Astrocyte (in vitro differentiated cells and primary cell): ENCODE data around the gene VSTM4.

ENCODE experiments used
- EZH2 ChIP-seq: IDR thresholded peaks from 2 replicates; pipeline ENCODE4 v1.6.1; 2012; ENCODE audit warnings: mild to moderate bottlenecking, low read length, inconsistent platforms; ENCODE audit not compliant: insufficient read depth
- TF ChIP-seq, protein P1 (sequence below): IDR thresholded peaks from 2 replicates; pipeline ENCODE4 v1.5.1; 2011; ENCODE audit warnings: low read depth, mild to moderate bottlenecking, inconsistent platforms, low read length, moderate library complexity; ENCODE audit not compliant: insufficient read depth

DNA sequence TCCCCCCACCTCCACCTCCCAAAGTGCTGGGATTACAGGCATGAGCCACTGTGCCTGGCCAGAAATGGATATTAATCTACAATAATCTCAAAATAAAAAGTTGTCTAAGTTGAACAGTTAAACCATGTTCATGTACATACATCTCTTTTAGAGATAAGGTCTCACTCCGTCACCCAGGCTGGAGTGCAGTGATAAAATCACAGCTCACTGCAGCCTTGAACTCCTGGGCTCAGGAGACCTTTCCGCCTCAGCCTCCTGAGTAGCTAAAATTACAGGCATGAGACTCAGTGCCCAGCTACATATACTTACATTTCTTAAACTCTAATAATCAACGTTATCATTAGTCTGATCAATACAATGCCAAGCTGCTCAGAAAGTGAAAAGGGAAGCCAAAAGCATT, 36.2 kb downstream of the VSTM4 start:
- TF ChIP-seq, protein P1, sequence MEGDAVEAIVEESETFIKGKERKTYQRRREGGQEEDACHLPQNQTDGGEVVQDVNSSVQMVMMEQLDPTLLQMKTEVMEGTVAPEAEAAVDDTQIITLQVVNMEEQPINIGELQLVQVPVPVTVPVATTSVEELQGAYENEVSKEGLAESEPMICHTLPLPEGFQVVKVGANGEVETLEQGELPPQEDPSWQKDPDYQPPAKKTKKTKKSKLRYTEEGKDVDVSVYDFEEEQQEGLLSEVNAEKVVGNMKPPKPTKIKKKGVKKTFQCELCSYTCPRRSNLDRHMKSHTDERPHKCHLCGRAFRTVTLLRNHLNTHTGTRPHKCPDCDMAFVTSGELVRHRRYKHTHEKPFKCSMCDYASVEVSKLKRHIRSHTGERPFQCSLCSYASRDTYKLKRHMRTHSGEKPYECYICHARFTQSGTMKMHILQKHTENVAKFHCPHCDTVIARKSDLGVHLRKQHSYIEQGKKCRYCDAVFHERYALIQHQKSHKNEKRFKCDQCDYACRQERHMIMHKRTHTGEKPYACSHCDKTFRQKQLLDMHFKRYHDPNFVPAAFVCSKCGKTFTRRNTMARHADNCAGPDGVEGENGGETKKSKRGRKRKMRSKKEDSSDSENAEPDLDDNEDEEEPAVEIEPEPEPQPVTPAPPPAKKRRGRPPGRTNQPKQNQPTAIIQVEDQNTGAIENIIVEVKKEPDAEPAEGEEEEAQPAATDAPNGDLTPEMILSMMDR, result no peak
- no peak for TF ChIP-seq EZH2
